ENCODE data around the gene ARTN. TPM values are rescaled to one million over a fixed set of nuclear protein-coding genes. Genes with fewer than 3 reads are reported as not detected.

Gene ARTN
- total RNA-seq, 1 experiment from 2014 or later: 36.0 TPM

GRCh38 chr1:43910343-43910742, 23.3 kb upstream of the ARTN start:
- ChIA-PET CTCF (interaction anchor here (1.0 to 1.6 kb wide), 2 partner anchors 52 to 147 kb away, joined by 4 to 6 read pairs; no protein-coding TSS in a partner anchor), POLR2A (ENCODE audit: unreplicated experiment) (no interaction called here)
- Histone ChIP-seq H2AFZ (ENCODE audit: low read length) (no peak overlapping the region), H3K9me3 (ENCODE audit: low read length) (no peaks in the 10 kb centered on the region), H3K9ac (ENCODE audit: low read length) (no peak overlapping the region), H3F3A (ENCODE audit: low read length, unreplicated experiment) (no peaks in the 10 kb centered on the region), H3K27ac (ENCODE audit: low read length) (no peak overlapping the region), H4K20me1 (ENCODE audit: low read length) (no peaks in the 10 kb centered on the region), H3K9me2 (replicated peaks; ENCODE audit: low read length) (no peaks in the 10 kb centered on the region), H3K79me2 (ENCODE audit: low read length) (no peaks in the 10 kb centered on the region), H3K4me2 (ENCODE audit: low read length) (no peak overlapping the region), H3K4me3 (ENCODE audit: low read length) (no peak overlapping the region), H3K4me1 (ENCODE audit: insufficient read depth, low read length) (peaks cover 6% of the 10 kb centered on the region), H3K27me3 (ENCODE audit: low read length) (no peaks in the 10 kb centered on the region), H3K36me3 (ENCODE audit: low read depth, low read length) (no peaks in the 10 kb centered on the region)
- ATAC-seq (no peak), DNase-seq (no peak)
- BruUV-seq (replicated peaks): no TSS peak
- intact Hi-C loops (cut with micrococcal nuclease): no loop called here
- no peak for TF ChIP-seq EZH2 (IDR thresholded peaks at IDR 0.05; ENCODE audit: low read length, unreplicated experiment)
- TF ChIP-seq EZH2phosphoT487 (IDR thresholded peaks at IDR 0.05; ENCODE audit: borderline replicate concordance, low read length): no peak
- TF ChIP-seq, protein P1, sequence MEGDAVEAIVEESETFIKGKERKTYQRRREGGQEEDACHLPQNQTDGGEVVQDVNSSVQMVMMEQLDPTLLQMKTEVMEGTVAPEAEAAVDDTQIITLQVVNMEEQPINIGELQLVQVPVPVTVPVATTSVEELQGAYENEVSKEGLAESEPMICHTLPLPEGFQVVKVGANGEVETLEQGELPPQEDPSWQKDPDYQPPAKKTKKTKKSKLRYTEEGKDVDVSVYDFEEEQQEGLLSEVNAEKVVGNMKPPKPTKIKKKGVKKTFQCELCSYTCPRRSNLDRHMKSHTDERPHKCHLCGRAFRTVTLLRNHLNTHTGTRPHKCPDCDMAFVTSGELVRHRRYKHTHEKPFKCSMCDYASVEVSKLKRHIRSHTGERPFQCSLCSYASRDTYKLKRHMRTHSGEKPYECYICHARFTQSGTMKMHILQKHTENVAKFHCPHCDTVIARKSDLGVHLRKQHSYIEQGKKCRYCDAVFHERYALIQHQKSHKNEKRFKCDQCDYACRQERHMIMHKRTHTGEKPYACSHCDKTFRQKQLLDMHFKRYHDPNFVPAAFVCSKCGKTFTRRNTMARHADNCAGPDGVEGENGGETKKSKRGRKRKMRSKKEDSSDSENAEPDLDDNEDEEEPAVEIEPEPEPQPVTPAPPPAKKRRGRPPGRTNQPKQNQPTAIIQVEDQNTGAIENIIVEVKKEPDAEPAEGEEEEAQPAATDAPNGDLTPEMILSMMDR (conservative IDR thresholded peaks at IDR 0.05; ENCODE audit: low read depth, low read length): no peak; the same call in 1 of the 2 replicates

GRCh38 chr1:43912607-43913006, 21.0 kb upstream of the ARTN start:
- Histone ChIP-seq H3K9ac (ENCODE audit: low read length) (no peak overlapping the region), H4K20me1 (ENCODE audit: low read length) (no peaks in the 10 kb centered on the region), H3K4me2 (ENCODE audit: low read length) (no peak overlapping the region), H3K4me3 (ENCODE audit: low read length) (no peak overlapping the region), H3K27me3 (ENCODE audit: low read length) (no peaks in the 10 kb centered on the region), H3F3A (ENCODE audit: low read length, unreplicated experiment) (no peaks in the 10 kb centered on the region), H3K9me2 (replicated peaks; ENCODE audit: low read length) (no peaks in the 10 kb centered on the region), H2AFZ (ENCODE audit: low read length) (no peak overlapping the region), H3K36me3 (ENCODE audit: low read depth, low read length) (no peaks in the 10 kb centered on the region), H3K9me3 (ENCODE audit: low read length) (no peaks in the 10 kb centered on the region), H3K27ac (ENCODE audit: low read length) (no peak overlapping the region), H3K79me2 (ENCODE audit: low read length) (no peaks in the 10 kb centered on the region), H3K4me1 (ENCODE audit: insufficient read depth, low read length) (peaks cover 9% of the 10 kb centered on the region)
- DNase-seq (no peak), ATAC-seq (no peak)
- POLR2A ChIA-PET (ENCODE audit: unreplicated experiment): no interaction called here
- intact Hi-C loops (cut with micrococcal nuclease): no loop called here
- CTCF ChIA-PET: interaction anchor here (0.7 kb wide), 1 partner anchor 149 kb away, joined by 3 read pairs; no protein-coding TSS in a partner anchor
- no peak for TF ChIP-seq EZH2phosphoT487 (IDR thresholded peaks at IDR 0.05; ENCODE audit: borderline replicate concordance, low read length)
- TF ChIP-seq, protein P1 (conservative IDR thresholded peaks at IDR 0.05; ENCODE audit: low read depth, low read length): no peak
- TF ChIP-seq EZH2 (IDR thresholded peaks at IDR 0.05; ENCODE audit: low read length, unreplicated experiment): no peak
- no TSS peak for BruUV-seq (replicated peaks)

DNA sequence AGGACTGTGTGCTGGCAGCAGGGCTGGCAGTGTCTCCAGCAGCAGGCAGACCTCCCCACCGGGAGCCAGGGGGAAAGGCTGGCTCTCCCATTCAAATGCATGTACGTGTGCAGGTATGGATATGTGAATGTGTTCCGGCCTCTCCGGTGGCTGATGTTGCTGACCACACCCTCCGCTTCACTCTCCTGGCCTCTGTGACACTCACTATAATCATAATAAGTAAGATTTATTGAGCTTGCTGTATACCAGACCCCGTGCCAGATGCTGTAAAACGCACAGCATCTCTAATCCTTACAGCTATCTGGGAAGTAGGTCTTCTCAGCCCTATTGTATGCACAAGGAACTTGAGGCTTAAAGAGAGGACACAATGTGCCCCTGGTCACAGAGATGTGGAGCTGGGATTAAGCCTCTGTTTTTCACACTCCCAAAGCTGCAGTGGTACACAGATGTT, 20.5 kb upstream of the ARTN start:
- H3K27ac ChIP-seq (ENCODE audit: low read length): no peak overlapping the region

More for the DNA sequence above, 20.5 kb upstream of the ARTN start:
- TF ChIP-seq EZH2 (IDR thresholded peaks at IDR 0.05; ENCODE audit: low read length, unreplicated experiment) (no peak), EZH2phosphoT487 (IDR thresholded peaks at IDR 0.05; ENCODE audit: borderline replicate concordance, low read length) (no peak)
- TF ChIP-seq, protein P1 (conservative IDR thresholded peaks at IDR 0.05; ENCODE audit: low read depth, low read length): no peak
- H3K9me2 ChIP-seq (replicated peaks; ENCODE audit: low read length): no peaks in the 10 kb centered on the region
- ChIA-PET POLR2A (ENCODE audit: unreplicated experiment) (no interaction called here), CTCF (no interaction called here)
- no peaks in the 10 kb centered on the region for H3K9me3 ChIP-seq (ENCODE audit: low read length)
- no peaks in the 10 kb centered on the region for H4K20me1 ChIP-seq (ENCODE audit: low read length)
- H3K9ac ChIP-seq (ENCODE audit: low read length): no peak overlapping the region
- H3F3A ChIP-seq (ENCODE audit: low read length, unreplicated experiment): no peaks in the 10 kb centered on the region
- no peaks in the 10 kb centered on the region for H3K27me3 ChIP-seq (ENCODE audit: low read length)
- H3K79me2 ChIP-seq (ENCODE audit: low read length): no peaks in the 10 kb centered on the region
- no peak overlapping the region for H3K4me3 ChIP-seq (ENCODE audit: low read length)
- no peak overlapping the region for H3K4me2 ChIP-seq (ENCODE audit: low read length)
- H3K4me1 ChIP-seq (ENCODE audit: insufficient read depth, low read length): peaks cover 9% of the 10 kb centered on the region
- DNase-seq (no peak), ATAC-seq (no peak)
- intact Hi-C loops (cut with micrococcal nuclease): no loop called here
- H2AFZ ChIP-seq (ENCODE audit: low read length): no peak overlapping the region
- BruUV-seq (replicated peaks): no TSS peak
- H3K36me3 ChIP-seq (ENCODE audit: low read depth, low read length): no peaks in the 10 kb centered on the region

Data from PC-3 (cell line).